ENCODE measurements around the gene OMD. TPM values are rescaled to one million over a fixed set of nuclear protein-coding genes. Genes with fewer than 3 reads are reported as not detected.
"Not testable (repeated sequence)": the region's sequence is repeated elsewhere in the genome, so short reads cannot be mapped to it uniquely, and the experiment has no call there.

The OMD gene
- total RNA-seq, 6 donors from 2014 or later: 0.67 to 8.1 (median 4.7) TPM

- WGBS, 2 donors: 60 to 61% methylated on average over 2 of the region's 2 CpGs
- TF ChIP-seq POLR2AphosphoS5 (IDR thresholded peaks at IDR 0.05) (no peak), POLR2A (IDR thresholded peaks at IDR 0.05) (no peak), EP300 (IDR thresholded peaks at IDR 0.05) (no peak), CTCF (IDR thresholded peaks at IDR 0.05) (no peak)
- Histone ChIP-seq H3K4me3 (no peak overlapping the region), H3K36me3 (no peaks in the 10 kb centered on the region), H3K4me1 (no peaks in the 10 kb centered on the region), H3K27me3 (no peaks in the 10 kb centered on the region), H3K27ac (no peak overlapping the region), H3K9me3 (no peaks in the 10 kb centered on the region)
- ATAC-seq (ENCODE audit: low FRiP score in 2 of 2): no peak
- DNase-seq: no peak
Observed at GRCh38 chr9:92425474-92425873, 1.2 kb upstream of the OMD start.

GRCh38 chr9:92423612-92424011 is 659 bp downstream of the OMD start:
- WGBS, 2 donors: 79 to 90% methylated on average over 2 of the region's 2 CpGs
- H3K9me3 ChIP-seq: no peaks in the 10 kb centered on the region
- H3K36me3 ChIP-seq: no peaks in the 10 kb centered on the region
- H3K4me3 ChIP-seq: peak overlapping the region in 2 of 4 donors; percentile 5 to 6
- no peak for ATAC-seq (ENCODE audit: low FRiP score in 2 of 2)
- no peak overlapping the region for H3K27ac ChIP-seq
- TF ChIP-seq EP300 (IDR thresholded peaks at IDR 0.05): no peak
- TF ChIP-seq CTCF (IDR thresholded peaks at IDR 0.05): no peak
- TF ChIP-seq POLR2A (IDR thresholded peaks at IDR 0.05): no peak
- TF ChIP-seq POLR2AphosphoS5 (IDR thresholded peaks at IDR 0.05): no peak
- no peaks in the 10 kb centered on the region for H3K4me1 ChIP-seq
- no peaks in the 10 kb centered on the region for H3K27me3 ChIP-seq
- no peak for DNase-seq

GRCh38 chr9:92422611-92423338 is 1.5 kb downstream of the OMD start:
- no peak for ATAC-seq (ENCODE audit: low FRiP score in 2 of 2)
- DNase-seq: no peak
- Histone ChIP-seq H3K27ac (no peak overlapping the region), H3K4me1 (no peaks in the 10 kb centered on the region), H3K36me3 (no peaks in the 10 kb centered on the region), H3K9me3 (no peaks in the 10 kb centered on the region), H3K27me3 (no peaks in the 10 kb centered on the region), H3K4me3 (peak overlapping the region in 1 of 4 donors; percentile 5)
- TF ChIP-seq CTCF (IDR thresholded peaks at IDR 0.05): no peak
- TF ChIP-seq EP300 (IDR thresholded peaks at IDR 0.05): no peak
- no peak for TF ChIP-seq POLR2AphosphoS5 (IDR thresholded peaks at IDR 0.05)
- TF ChIP-seq POLR2A (IDR thresholded peaks at IDR 0.05): no peak
- WGBS, 2 donors: 82 to 84% methylated on average over 2 of the region's 2 CpGs

- ATAC-seq (ENCODE audit: low FRiP score in 2 of 2) (no peak), DNase-seq (no peak)
- TF ChIP-seq CTCF (IDR thresholded peaks at IDR 0.05): no peak
- TF ChIP-seq EP300 (IDR thresholded peaks at IDR 0.05): no peak
- TF ChIP-seq POLR2AphosphoS5 (IDR thresholded peaks at IDR 0.05): no peak
- TF ChIP-seq POLR2A (IDR thresholded peaks at IDR 0.05): no peak
- Histone ChIP-seq H3K36me3 (no peaks in the 10 kb centered on the region), H3K9me3 (no peaks in the 10 kb centered on the region), H3K4me3 (no peak overlapping the region), H3K4me1 (no peaks in the 10 kb centered on the region), H3K27ac (no peak overlapping the region), H3K27me3 (no peaks in the 10 kb centered on the region)
- 53 to 59% methylated on average over 1 of the region's 1 CpG for WGBS, 2 donors
Observed at GRCh38 chr9:92414566-92414965, 9.7 kb downstream of the OMD start.

- not testable (repeated sequence) for DNase-seq, H3K4me3 ChIP-seq, H3K27me3 ChIP-seq, H3K27ac ChIP-seq, H3K9me3 ChIP-seq, H3K36me3 ChIP-seq
- peaks cover 0 to 11% (median 3%) of the 10 kb centered on the region in 4 donors for H3K4me1 ChIP-seq
- 84 to 85% methylated on average over 4 of the region's 4 CpGs for WGBS, 2 donors
- ATAC-seq (ENCODE audit: low FRiP score in 2 of 2): peak in 1 of 2 donors; percentile 33
Observed at GRCh38 chr9:92411157-92411556, 13.1 kb downstream of the OMD start.

Measured in upper lobe of left lung (tissue), 6 donors.